Activated naive CD8-positive, alpha-beta T cell treated with anti-CD3 and anti-CD28 coated beads, Interleukin-2, amount 50 U/mL, for 24 hours (primary cell): ENCODE measurements around the gene DAD1.
A peak's percentile ranks its signal among the peaks of the same experiment; 100 is the strongest.

Experiments
- ATAC-seq: fragments of 150-1000 bp; cut with Tn5 transposase; one replicate; pipeline ENCODE4 v1.10.0; 2021
- DNase-seq: peaks from one replicate; pipeline ENCODE4 v3.0.0; 2021
- H3K27ac Mint-ChIP-seq: one replicate; pipeline ENCODE4 v1.8.0; 2021; ENCODE audit warnings: mild to moderate bottlenecking, mixed read lengths
- H3K27me3 Mint-ChIP-seq: one replicate; pipeline ENCODE4 v1.8.0; 2021; ENCODE audit warnings: mixed read lengths
- H3K36me3 Mint-ChIP-seq: one replicate; pipeline ENCODE4 v1.8.0; 2021; ENCODE audit warnings: low read depth, mixed read lengths
- H3K4me1 Mint-ChIP-seq: one replicate; pipeline ENCODE4 v1.8.0; 2021; ENCODE audit warnings: mixed read lengths
- H3K4me3 Mint-ChIP-seq: one replicate; pipeline ENCODE4 v1.8.0; 2021; ENCODE audit warnings: mild to moderate bottlenecking, moderate library complexity, mixed read lengths
- H3K9me3 Mint-ChIP-seq: one replicate; pipeline ENCODE4 v1.8.0; 2021; ENCODE audit warnings: mixed read lengths

DAD1 gene

GRCh38 chr14:22536853-22537338 is 52.1 kb downstream of the DAD1 start:
- peak; percentile 92 for ATAC-seq
- no peaks in the 10 kb centered on the region for H3K27me3 Mint-ChIP-seq
- H3K9me3 Mint-ChIP-seq = no peaks in the 10 kb centered on the region
- peaks cover 92% of the 10 kb centered on the region for H3K36me3 Mint-ChIP-seq
- peak overlapping the region; percentile 86 for H3K4me3 Mint-ChIP-seq
- H3K27ac Mint-ChIP-seq = peak overlapping the region; percentile 96
- DNase-seq = peak; percentile 82
- H3K4me1 Mint-ChIP-seq = peaks cover 96% of the 10 kb centered on the region

GRCh38 chr14:22535916-22536315 is 53.1 kb downstream of the DAD1 start:
- Mint-ChIP-seq H3K27ac (peak overlapping the region; percentile 96), H3K36me3 (peaks cover 92% of the 10 kb centered on the region), H3K4me3 (peak overlapping the region; percentile 86), H3K27me3 (no peaks in the 10 kb centered on the region), H3K9me3 (no peaks in the 10 kb centered on the region), H3K4me1 (peaks cover 96% of the 10 kb centered on the region)
- ATAC-seq = no peak
- DNase-seq = no peak

- Mint-ChIP-seq H3K9me3 (no peaks in the 10 kb centered on the region), H3K4me3 (peak overlapping the region; percentile 86), H3K4me1 (peaks cover 94% of the 10 kb centered on the region), H3K36me3 (peaks cover 90% of the 10 kb centered on the region), H3K27me3 (no peaks in the 10 kb centered on the region), H3K27ac (peak overlapping the region; percentile 96)
- no peak for DNase-seq
- ATAC-seq = no peak
Measured at GRCh38 chr14:22535126-22535525, 53.9 kb downstream of the DAD1 start.

DNA sequence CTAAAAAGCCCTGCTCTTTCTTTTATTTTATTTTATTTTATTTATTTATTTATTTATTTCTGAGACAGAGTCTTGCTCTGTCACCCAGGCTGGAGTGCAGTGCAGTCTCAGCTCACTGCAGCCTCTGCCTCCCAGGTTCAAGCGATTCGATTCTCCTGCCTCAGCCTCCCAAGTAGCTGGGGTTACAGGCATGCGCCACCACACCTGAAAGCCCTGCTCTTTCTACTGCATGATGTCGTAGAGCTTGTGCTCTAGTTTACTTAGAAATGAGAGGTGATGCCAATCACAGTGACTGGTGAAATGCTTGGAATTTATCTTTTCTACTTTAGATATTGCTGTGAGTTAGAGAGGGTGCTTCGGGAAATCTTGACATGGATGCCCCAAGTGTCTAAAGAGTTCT is 54.5 kb downstream of the DAD1 start:
- Mint-ChIP-seq H3K27me3 (no peaks in the 10 kb centered on the region), H3K9me3 (no peaks in the 10 kb centered on the region), H3K4me3 (peak overlapping the region; percentile 86), H3K36me3 (peaks cover 90% of the 10 kb centered on the region), H3K27ac (peak overlapping the region; percentile 96), H3K4me1 (peaks cover 94% of the 10 kb centered on the region)
- no peak for ATAC-seq
- DNase-seq = no peak

DNA sequence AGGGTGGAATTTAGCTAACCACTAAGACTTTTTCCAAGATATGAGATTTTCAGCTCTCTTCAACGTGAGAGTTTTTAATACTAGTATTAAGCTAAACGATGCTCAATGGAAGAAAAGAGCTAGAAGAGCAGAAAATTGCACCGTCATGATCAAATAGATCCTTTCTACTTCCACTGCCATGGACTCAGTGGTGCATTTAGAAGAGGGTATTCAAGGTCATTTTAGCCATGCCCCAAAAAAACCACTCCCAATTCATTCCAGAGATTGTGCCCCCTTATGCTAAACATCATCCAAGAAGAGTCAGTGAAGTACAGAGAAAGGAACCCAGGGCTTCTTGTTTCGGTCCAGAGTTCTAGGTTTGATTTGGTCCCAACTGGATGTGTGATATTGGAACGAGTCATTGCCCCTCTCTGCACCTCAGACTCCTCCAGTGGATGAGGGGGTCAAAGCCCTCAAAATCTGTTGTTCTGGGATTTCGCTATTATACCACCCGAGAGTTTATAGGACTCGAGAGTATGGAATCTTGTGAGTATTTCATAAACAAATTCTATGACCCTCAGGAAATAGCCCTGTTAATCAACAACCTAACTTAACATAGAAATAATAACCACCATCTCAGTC is 55.2 kb downstream of the DAD1 start:
- H3K9me3 Mint-ChIP-seq = no peaks in the 10 kb centered on the region
- H3K27ac Mint-ChIP-seq = peak overlapping the region; percentile 96
- H3K36me3 Mint-ChIP-seq = peaks cover 90% of the 10 kb centered on the region
- DNase-seq (no peak), ATAC-seq (no peak)
- H3K27me3 Mint-ChIP-seq = no peaks in the 10 kb centered on the region
- peaks cover 94% of the 10 kb centered on the region for H3K4me1 Mint-ChIP-seq
- peak overlapping the region; percentile 86 for H3K4me3 Mint-ChIP-seq

- Mint-ChIP-seq H3K4me1 (peaks cover 94% of the 10 kb centered on the region), H3K4me3 (peak overlapping the region; percentile 86), H3K27ac (peak overlapping the region; percentile 96), H3K36me3 (peaks cover 90% of the 10 kb centered on the region), H3K27me3 (no peaks in the 10 kb centered on the region), H3K9me3 (no peaks in the 10 kb centered on the region)
- ATAC-seq (no peak), DNase-seq (no peak)
Measured at GRCh38 chr14:22533057-22533704, 55.8 kb downstream of the DAD1 start.

DNA sequence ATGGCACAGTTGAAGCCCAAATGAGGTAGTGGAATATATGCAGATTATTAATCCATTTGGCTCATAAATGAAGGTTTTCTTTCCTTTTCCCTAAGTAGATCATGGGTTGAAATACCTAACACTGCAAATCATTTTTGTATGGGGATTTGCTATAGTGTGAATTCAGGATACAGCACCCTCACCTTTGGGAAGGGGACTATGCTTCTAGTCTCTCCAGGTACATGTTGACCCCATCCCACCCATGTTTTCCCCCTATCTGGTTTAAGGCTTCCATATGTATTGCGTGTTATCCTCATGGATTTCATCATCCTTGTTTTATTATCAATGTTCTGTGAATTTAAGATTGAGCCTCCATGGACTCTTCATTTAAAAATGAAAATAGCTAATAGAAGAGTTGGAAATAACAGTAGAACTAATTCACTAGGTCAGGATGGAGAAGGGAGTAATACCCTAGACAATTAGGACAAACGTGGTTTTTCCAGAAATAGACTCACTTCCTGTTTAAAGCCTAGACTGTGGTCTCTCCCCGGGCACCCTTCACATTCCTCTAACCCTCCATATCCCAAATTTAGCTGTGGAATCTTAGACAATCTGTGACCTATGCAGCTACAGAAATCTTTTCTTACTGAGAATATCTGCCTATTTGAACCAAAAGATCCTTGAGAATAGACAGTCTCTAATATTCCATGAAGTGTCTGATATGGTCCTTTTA is 56.5 kb downstream of the DAD1 start:
- Mint-ChIP-seq H3K27ac (peak overlapping the region; percentile 96), H3K27me3 (no peaks in the 10 kb centered on the region), H3K9me3 (no peaks in the 10 kb centered on the region), H3K4me3 (peak overlapping the region; percentile 86), H3K36me3 (peaks cover 88% of the 10 kb centered on the region), H3K4me1 (peaks cover 91% of the 10 kb centered on the region)
- DNase-seq (no peak), ATAC-seq (no peak)

DNA sequence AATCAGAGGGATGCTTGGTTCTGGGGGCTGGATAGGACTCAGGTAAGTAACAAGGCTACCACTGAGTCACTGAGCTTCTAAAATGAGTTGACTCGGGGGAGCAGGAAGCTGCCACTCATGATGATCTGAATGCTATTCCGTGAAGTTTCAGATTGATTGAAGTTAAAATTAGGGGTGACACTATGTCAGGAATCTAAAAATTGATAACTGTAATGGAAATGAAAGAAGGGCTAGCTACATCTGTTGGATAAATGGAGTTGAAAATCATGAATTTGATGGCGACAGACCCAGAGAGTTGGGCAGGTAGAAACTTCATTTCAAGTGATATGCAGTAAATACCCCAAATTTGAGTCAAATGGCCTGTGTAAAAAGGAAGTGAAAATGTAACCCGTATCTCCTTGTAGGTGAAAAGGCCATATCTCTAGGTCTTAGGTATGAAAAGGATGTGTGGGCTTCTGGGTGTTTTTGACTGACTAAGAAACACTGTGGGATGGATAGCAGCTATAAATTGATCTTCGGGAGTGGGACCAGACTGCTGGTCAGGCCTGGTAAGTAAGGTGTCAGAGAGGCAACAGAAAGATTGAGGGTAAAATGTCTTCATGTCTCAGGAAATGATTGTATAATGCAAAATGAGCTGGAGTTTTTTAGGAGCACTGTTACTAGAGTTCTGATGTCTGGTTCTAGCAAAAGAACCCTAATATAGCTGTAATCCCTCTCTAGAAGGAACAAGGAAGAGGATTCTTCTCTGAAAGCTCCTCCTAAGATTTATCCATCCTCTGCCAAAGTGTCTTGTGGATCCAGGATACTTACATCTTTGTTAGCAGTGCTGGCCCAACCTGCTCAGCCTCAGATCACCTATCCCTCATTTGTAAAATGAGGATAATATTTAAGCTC is 57.3 kb downstream of the DAD1 start:
- H3K4me1 Mint-ChIP-seq = peaks cover 91% of the 10 kb centered on the region
- peak overlapping the region; percentile 86 for H3K4me3 Mint-ChIP-seq
- ATAC-seq (peak; percentile 67), DNase-seq (no peak)
- H3K27ac Mint-ChIP-seq = peak overlapping the region; percentile 96
- no peaks in the 10 kb centered on the region for H3K9me3 Mint-ChIP-seq
- peaks cover 88% of the 10 kb centered on the region for H3K36me3 Mint-ChIP-seq
- no peaks in the 10 kb centered on the region for H3K27me3 Mint-ChIP-seq

DNA sequence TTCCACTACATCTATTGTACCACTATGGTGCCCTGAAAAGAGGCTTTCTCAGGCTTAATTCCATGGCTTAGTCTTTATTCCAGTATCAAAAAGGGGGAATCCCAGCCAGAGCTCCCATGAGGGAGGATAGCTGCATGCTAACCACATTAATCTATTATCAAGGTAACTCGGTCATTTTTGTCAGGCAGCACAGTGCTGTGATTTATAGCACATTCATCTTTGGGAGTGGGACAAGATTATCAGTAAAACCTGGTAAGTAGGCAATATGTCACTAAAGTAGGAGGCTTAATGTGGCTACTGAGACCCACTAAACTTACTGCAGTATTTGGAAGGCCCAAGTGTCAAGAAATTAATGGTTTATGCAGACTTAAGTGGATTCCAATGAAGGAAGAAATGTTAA is 58.9 kb downstream of the DAD1 start:
- H3K27ac Mint-ChIP-seq = peak overlapping the region; percentile 96
- H3K27me3 Mint-ChIP-seq = no peaks in the 10 kb centered on the region
- ATAC-seq = no peak
- H3K4me1 Mint-ChIP-seq = peaks cover 91% of the 10 kb centered on the region
- no peaks in the 10 kb centered on the region for H3K9me3 Mint-ChIP-seq
- peak overlapping the region; percentile 86 for H3K4me3 Mint-ChIP-seq
- peaks cover 91% of the 10 kb centered on the region for H3K36me3 Mint-ChIP-seq
- DNase-seq = no peak

- H3K9me3 Mint-ChIP-seq = no peaks in the 10 kb centered on the region
- peaks cover 91% of the 10 kb centered on the region for H3K4me1 Mint-ChIP-seq
- H3K36me3 Mint-ChIP-seq = peaks cover 92% of the 10 kb centered on the region
- ATAC-seq = no peak
- H3K27me3 Mint-ChIP-seq = no peaks in the 10 kb centered on the region
- peak overlapping the region; percentile 86 for H3K4me3 Mint-ChIP-seq
- no peak for DNase-seq
- peak overlapping the region; percentile 99 for H3K27ac Mint-ChIP-seq
Measured at GRCh38 chr14:22526744-22527143, 62.3 kb downstream of the DAD1 start.

- peaks cover 91% of the 10 kb centered on the region for H3K4me1 Mint-ChIP-seq
- ATAC-seq (peak; percentile 34), DNase-seq (no peak)
- H3K4me3 Mint-ChIP-seq = peak overlapping the region; percentile 86
- H3K27me3 Mint-ChIP-seq = no peaks in the 10 kb centered on the region
- no peaks in the 10 kb centered on the region for H3K9me3 Mint-ChIP-seq
- peak overlapping the region; percentile 99 for H3K27ac Mint-ChIP-seq
- H3K36me3 Mint-ChIP-seq = peaks cover 92% of the 10 kb centered on the region
Measured at GRCh38 chr14:22526218-22526617, 62.8 kb downstream of the DAD1 start.

DNA sequence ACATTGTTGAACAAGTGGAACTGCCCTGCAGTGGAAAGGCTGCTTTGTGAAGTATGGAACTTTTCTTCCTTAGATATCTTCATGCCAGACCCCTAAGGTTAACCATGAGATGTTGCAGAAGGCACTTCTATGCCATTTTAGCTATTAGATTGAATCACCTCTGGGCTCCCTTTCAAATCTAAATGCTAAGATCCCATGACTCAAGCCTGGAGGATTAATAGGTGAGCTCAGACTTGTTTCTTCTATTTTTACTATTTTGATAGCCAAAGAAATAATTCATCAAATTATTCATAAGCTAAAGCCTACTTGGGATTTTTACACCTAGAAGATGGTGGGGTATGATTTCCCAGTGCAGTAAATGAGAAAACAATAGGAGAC is 64.3 kb downstream of the DAD1 start:
- peak overlapping the region; percentile 86 for H3K4me3 Mint-ChIP-seq
- no peak for ATAC-seq
- peaks cover 93% of the 10 kb centered on the region for H3K4me1 Mint-ChIP-seq
- H3K27ac Mint-ChIP-seq = peak overlapping the region; percentile 99
- H3K9me3 Mint-ChIP-seq = no peaks in the 10 kb centered on the region
- H3K27me3 Mint-ChIP-seq = no peaks in the 10 kb centered on the region
- H3K36me3 Mint-ChIP-seq = peaks cover 95% of the 10 kb centered on the region
- DNase-seq = no peak

GRCh38 chr14:22524115-22524783 is 64.8 kb downstream of the DAD1 start:
- peak overlapping the region; percentile 86 for H3K4me3 Mint-ChIP-seq
- DNase-seq = no peak
- H3K36me3 Mint-ChIP-seq = peaks cover 95% of the 10 kb centered on the region
- no peaks in the 10 kb centered on the region for H3K9me3 Mint-ChIP-seq
- H3K27ac Mint-ChIP-seq = peak overlapping the region; percentile 99
- no peaks in the 10 kb centered on the region for H3K27me3 Mint-ChIP-seq
- H3K4me1 Mint-ChIP-seq = peaks cover 93% of the 10 kb centered on the region
- no peak for ATAC-seq

DNA sequence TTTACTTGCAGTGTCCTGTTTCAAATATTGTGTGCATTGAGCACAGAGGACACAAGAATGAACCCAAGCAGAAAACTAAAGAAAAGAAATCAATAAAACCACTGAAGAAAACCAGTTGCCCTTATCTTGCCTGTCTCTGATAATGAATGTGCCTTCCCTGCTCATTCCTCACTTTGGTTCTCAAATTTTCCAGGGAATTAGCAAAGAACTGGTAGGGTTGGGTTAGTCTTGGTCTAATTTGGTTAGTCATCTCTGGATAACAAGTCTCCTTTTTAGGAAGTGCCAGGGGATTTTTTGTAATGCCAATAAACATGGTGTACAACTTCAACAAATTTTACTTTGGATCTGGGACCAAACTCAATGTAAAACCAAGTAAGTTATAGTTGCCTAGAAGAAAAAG is 65.7 kb downstream of the DAD1 start:
- H3K27me3 Mint-ChIP-seq = no peaks in the 10 kb centered on the region
- ATAC-seq = no peak
- DNase-seq = no peak
- peak overlapping the region; percentile 99 for H3K27ac Mint-ChIP-seq
- H3K9me3 Mint-ChIP-seq = no peaks in the 10 kb centered on the region
- H3K4me3 Mint-ChIP-seq = peak overlapping the region; percentile 86
- peaks cover 93% of the 10 kb centered on the region for H3K4me1 Mint-ChIP-seq
- peaks cover 91% of the 10 kb centered on the region for H3K36me3 Mint-ChIP-seq
